ENCODE measurements around the gene MIA2. TPM values are rescaled to one million over a fixed set of nuclear protein-coding genes. Genes with fewer than 3 reads are reported as not detected.

MIA2 gene
- total RNA-seq, 1 donor from 2014 or later, result 27.3 TPM

DNA sequence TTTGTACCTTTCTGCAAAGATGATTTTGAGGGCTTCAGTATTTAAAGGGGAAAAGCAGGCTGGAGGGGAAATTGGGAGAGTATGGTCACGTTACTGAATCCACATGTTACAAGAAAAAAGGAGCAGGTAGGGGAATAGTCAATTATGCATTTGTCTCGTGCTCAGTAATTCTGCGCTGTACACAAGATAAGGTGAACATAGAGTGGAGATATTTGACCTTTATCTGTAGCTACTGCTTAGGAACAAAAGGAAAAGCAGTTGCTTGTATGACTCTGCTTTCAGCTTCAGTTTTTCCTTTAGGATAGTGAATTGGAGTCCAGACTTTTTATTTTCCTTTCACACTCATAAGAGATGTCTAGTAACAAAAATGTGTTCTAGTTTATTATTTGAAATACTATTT is 148.7 kb downstream of the MIA2 start:
- Mint-ChIP-seq H3K27ac (ENCODE audit: unreplicated experiment) (no peak overlapping the region), H3K27me3 (ENCODE audit: low read depth) (no peaks in the 10 kb centered on the region)

DNA sequence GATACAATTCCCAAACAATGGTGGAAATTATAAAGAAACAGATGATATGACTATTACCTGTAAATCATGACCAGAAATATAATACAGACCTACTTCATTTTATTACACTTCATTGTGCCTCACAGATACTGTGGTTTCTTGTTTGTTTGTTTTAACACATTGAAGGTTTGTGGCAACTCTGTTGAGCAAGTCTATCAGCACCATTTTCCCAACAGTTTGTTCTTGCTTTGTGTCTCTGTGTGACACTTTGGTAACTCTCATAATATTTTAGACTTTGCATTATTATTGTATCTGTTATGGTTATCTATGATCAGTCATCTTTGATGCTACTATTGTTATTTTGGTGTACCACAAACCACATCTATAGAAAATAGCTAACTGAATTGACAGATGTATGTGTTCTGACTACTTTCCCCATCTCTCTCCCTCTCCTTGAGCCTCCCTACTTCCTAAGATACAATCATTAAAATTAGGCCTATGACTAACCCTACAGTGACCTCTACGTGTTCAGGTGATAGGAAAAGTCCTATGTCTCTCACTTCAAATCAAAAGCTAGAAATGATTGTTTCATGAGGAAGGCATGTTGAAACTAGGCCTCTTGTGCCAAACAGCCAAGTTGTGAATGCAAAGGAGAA is 149.4 kb downstream of the MIA2 start:
- H3K36me3 Mint-ChIP-seq (ENCODE audit: low read depth), result peaks cover 6% of the 10 kb centered on the region
- H3K4me1 Mint-ChIP-seq (ENCODE audit: low read depth), result peaks cover 2% of the 10 kb centered on the region
- no peaks in the 10 kb centered on the region for H3K27me3 Mint-ChIP-seq (ENCODE audit: low read depth)
- no peaks in the 10 kb centered on the region for H3K9me3 Mint-ChIP-seq (ENCODE audit: low read depth)
- no peak overlapping the region for H3K4me3 Mint-ChIP-seq (ENCODE audit: unreplicated experiment)
- TF ChIP-seq CTCF (IDR thresholded peaks at IDR 0.05), result no peak
- H3K27ac Mint-ChIP-seq (ENCODE audit: unreplicated experiment), result no peak overlapping the region
- DNase-seq (ENCODE audit: low spot score), result no peak

More for the DNA sequence above, 148.7 kb downstream of the MIA2 start:
- Mint-ChIP-seq H3K4me3 (ENCODE audit: unreplicated experiment) (no peak overlapping the region), H3K4me1 (ENCODE audit: low read depth) (peaks cover 4% of the 10 kb centered on the region), H3K9me3 (ENCODE audit: low read depth) (no peaks in the 10 kb centered on the region), H3K36me3 (ENCODE audit: low read depth) (peaks cover 6% of the 10 kb centered on the region)
- no peak for DNase-seq (ENCODE audit: low spot score)
- no peak for TF ChIP-seq CTCF (IDR thresholded peaks at IDR 0.05)

DNA sequence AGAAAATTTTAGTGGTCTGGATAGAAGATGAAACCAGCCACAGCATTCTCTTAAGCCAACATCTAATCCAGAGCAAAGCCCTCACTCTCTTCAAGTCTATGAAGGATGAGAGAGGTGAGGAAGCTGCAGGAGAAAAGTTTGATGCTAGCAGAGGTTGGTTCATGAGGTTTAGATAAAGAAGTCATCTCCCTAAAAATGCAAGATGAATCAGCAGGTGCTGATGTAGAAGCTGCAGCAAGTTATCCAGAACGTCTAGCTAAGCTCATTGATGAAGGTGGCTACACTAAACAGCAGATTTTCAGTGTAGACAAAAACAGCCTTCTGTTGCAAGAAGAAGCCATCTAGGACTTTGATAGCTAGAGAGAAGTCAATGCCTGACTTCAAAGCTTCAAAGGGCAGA is 150.0 kb downstream of the MIA2 start:
- H3K9me3 Mint-ChIP-seq (ENCODE audit: low read depth), result no peaks in the 10 kb centered on the region
- TF ChIP-seq CTCF (IDR thresholded peaks at IDR 0.05), result no peak
- no peaks in the 10 kb centered on the region for H3K27me3 Mint-ChIP-seq (ENCODE audit: low read depth)
- H3K27ac Mint-ChIP-seq (ENCODE audit: unreplicated experiment), result no peak overlapping the region
- peaks cover 9% of the 10 kb centered on the region for H3K36me3 Mint-ChIP-seq (ENCODE audit: low read depth)
- DNase-seq (ENCODE audit: low spot score), result no peak
- no peak overlapping the region for H3K4me3 Mint-ChIP-seq (ENCODE audit: unreplicated experiment)
- peaks cover 2% of the 10 kb centered on the region for H3K4me1 Mint-ChIP-seq (ENCODE audit: low read depth)

DNA sequence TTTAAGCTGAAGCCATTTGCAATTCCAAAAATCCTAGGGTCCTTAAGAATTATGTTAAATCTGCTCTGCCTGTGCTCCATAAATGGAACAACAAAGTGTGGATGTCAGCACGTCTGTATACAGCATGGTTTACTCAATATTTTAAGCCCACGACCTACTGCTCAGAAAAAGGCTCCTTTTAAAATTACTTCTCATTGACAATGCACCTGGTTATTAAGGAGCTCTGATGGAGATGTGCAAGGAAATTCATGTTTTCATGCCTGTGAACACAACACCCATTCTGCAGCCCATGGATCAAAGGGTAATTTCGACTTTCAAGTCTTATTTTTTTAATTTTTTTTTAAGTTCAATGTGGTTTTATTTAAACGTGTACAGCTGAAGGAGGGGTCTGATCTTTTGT is 150.5 kb downstream of the MIA2 start:
- no peak for TF ChIP-seq CTCF (IDR thresholded peaks at IDR 0.05)
- DNase-seq (ENCODE audit: low spot score), result no peak
- H3K27ac Mint-ChIP-seq (ENCODE audit: unreplicated experiment), result no peak overlapping the region
- H3K4me1 Mint-ChIP-seq (ENCODE audit: low read depth), result peaks cover 2% of the 10 kb centered on the region
- H3K9me3 Mint-ChIP-seq (ENCODE audit: low read depth), result no peaks in the 10 kb centered on the region
- H3K4me3 Mint-ChIP-seq (ENCODE audit: unreplicated experiment), result no peak overlapping the region
- H3K27me3 Mint-ChIP-seq (ENCODE audit: low read depth), result no peaks in the 10 kb centered on the region
- peaks cover 10% of the 10 kb centered on the region for H3K36me3 Mint-ChIP-seq (ENCODE audit: low read depth)

- TF ChIP-seq CTCF (IDR thresholded peaks at IDR 0.05), result no peak
- Mint-ChIP-seq H3K36me3 (ENCODE audit: low read depth) (peaks cover 12% of the 10 kb centered on the region), H3K9me3 (ENCODE audit: low read depth) (no peaks in the 10 kb centered on the region), H3K27me3 (ENCODE audit: low read depth) (no peaks in the 10 kb centered on the region), H3K4me1 (ENCODE audit: low read depth) (no peaks in the 10 kb centered on the region), H3K4me3 (ENCODE audit: unreplicated experiment) (no peak overlapping the region), H3K27ac (ENCODE audit: unreplicated experiment) (no peak overlapping the region)
- DNase-seq (ENCODE audit: low spot score), result no peak
Measured at GRCh38 chr14:39393289-39393688, 159.6 kb downstream of the MIA2 start.
